Thoracic aorta (tissue), 2 donors: ENCODE data around the gene CCDC12. TPM values are rescaled to one million over a fixed set of nuclear protein-coding genes. Genes with fewer than 3 reads are reported as not detected.

Experiments
- ATAC-seq: fragments of 150-250 bp; one replicate; pipeline ENCODE4 v1.8.0; 2017; ENCODE audit warnings: low read depth; ENCODE audit not compliant: insufficient number of reproducible peaks, low FRiP score
- DNase-seq: peaks from one replicate; pipeline ENCODE4 v3.0.0-alpha.2; 2020; ENCODE audit warnings: low spot score
- H3K27ac ChIP-seq, 2 donors: fragments of 200-600 bp; sonication (generic); 1 replicate in 1 of 2; 2 replicates in 1 of 2; pipeline ENCODE4 v1.5.1; 2016; ENCODE audit warnings: mild to moderate bottlenecking in 2 of 2, moderate library complexity in 2 of 2
- H3K27me3 ChIP-seq: fragments of 200-600 bp; sonication (generic); replicated peaks from 2 replicates; pipeline ENCODE4 v1.6.0; 2016; ENCODE audit warnings: mild to moderate bottlenecking; ENCODE audit not compliant: insufficient read depth
- H3K36me3 ChIP-seq: fragments of 200-600 bp; sonication (generic); one replicate; pipeline ENCODE4 v1.5.1; 2016
- H3K4me1 ChIP-seq, 2 donors: fragments of 200-600 bp; sonication (generic); 1 replicate in 1 of 2; 2 replicates in 1 of 2; pipeline versions ENCODE4 v1.5.1 to v1.6.0; 2016; ENCODE audit warnings: low read depth in 2 of 2, mild to moderate bottlenecking in 1 of 2; ENCODE audit not compliant: control insufficient read depth in 1 of 2
- H3K4me3 ChIP-seq: fragments of 200-600 bp; sonication (generic); 2 replicates; pipeline ENCODE4 v1.5.1; 2016; ENCODE audit warnings: mild to moderate bottlenecking
- H3K9me3 ChIP-seq: fragments of 200-600 bp; sonication (generic); 2 replicates; pipeline ENCODE4 v1.5.1; 2016
- total RNA-seq, 2 donors: library from RNA; depleted of rRNA; stranded (reverse); fragments of >200 nt; gene quantifications; one replicate each; pipeline versions ENCODE4 v1.1.0 to v1.2.3, GENCODE V29; 2016
- TF ChIP-seq, protein P1 (sequence below): fragments of 200-600 bp; sonication (generic); IDR thresholded peaks from one replicate; pipeline ENCODE4 v1.5.1; 2019; ENCODE audit warnings: antibody characterized with exemption

The CCDC12 gene
- total RNA-seq, 2 donors from 2014 or later = 29.8 to 58.8 TPM

DNA sequence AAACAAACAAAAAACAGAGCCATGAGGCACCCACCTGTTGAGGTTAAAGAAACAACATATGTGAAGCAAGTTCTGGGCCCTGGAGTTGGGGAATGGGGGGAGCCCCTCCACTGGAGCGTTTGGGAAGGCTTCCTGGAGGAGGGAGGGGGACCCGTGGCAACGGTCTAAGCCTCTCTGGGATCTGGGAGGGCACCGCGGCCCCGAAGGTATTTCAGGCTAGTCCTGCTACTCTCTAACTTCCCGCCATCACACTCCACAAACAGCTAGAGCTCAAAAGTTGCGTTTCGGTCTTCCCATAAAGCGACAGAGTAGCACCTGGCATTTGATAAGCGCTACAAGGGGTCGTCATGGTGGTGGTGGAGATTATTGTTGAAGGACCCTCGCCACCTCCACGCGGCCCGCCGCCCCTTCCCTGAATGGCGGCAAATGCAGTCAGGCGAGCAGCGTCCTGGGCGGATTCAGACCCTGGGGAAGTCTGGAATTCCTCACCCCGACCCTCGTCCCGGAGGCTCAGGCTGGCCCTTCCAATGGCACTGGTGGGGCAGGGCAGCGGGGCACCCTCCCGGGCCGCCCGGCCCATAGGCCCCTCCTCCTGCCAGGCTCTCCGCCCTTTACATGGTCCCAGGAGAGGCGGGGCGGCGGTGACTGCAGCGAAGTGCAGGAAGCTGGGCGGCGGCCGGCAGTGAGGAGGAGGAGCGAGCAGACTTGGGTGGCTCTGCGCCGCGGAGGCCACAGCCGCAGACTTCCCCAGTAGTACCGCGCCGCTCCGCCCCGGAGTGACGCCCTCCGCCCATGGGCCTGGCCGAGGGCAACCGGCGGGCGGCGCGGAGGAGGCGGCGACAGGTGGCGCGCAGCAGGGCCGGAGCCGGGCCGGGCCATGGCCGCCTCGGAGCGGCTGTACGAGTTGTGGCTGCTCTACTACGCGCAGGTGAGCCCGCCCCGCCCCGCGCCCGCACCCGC is 2.7 kb upstream of the CCDC12 start, which contains the start of gene NBEAL2:
Gene NBEAL2, plus strand, starts transcription at position 682 of the 960 bp plus-strand sequence. Its CDS starts 196 bp downstream, at position 878.
- Histone ChIP-seq H3K27me3 (no peaks in the 10 kb centered on the region), H3K4me3 (peak within 1 kb of the TSS; percentile 86), H3K4me1 (peaks cover 31 to 49% of the 10 kb centered on the region in 2 donors), H3K27ac (peak within 1 kb of the TSS; percentile 81 to 82), H3K36me3 (no peaks in the 10 kb centered on the region), H3K9me3 (no peaks in the 10 kb centered on the region)
- TF ChIP-seq, protein P1, sequence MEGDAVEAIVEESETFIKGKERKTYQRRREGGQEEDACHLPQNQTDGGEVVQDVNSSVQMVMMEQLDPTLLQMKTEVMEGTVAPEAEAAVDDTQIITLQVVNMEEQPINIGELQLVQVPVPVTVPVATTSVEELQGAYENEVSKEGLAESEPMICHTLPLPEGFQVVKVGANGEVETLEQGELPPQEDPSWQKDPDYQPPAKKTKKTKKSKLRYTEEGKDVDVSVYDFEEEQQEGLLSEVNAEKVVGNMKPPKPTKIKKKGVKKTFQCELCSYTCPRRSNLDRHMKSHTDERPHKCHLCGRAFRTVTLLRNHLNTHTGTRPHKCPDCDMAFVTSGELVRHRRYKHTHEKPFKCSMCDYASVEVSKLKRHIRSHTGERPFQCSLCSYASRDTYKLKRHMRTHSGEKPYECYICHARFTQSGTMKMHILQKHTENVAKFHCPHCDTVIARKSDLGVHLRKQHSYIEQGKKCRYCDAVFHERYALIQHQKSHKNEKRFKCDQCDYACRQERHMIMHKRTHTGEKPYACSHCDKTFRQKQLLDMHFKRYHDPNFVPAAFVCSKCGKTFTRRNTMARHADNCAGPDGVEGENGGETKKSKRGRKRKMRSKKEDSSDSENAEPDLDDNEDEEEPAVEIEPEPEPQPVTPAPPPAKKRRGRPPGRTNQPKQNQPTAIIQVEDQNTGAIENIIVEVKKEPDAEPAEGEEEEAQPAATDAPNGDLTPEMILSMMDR = peak; percentile 8
- ATAC-seq (peak; percentile 45), DNase-seq (peak; percentile 89)

DNA sequence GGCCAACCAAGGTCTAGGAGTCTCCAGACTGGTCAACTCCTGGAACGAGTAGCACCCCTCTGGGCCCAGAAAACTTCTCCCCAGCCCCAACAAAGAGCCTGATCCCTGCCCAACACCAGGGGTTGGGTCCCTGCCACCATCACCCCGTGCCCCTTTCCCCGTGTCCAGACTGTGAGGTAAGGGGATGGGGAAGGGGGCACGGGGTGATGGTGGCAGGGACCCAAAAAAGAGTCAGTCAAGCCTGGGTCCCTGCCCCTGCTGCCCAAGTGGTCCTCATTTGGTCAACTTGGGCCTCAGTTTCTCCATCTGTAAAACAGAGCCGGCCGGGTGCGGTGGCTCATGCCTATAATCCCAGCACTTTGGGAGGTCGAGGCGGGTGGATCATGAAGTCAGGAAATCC is 1.8 kb upstream of the CCDC12 start:
- TF ChIP-seq, protein P1 = no peak
- no peak for DNase-seq
- peak overlapping the region; percentile 86 for H3K4me3 ChIP-seq
- ATAC-seq = no peak
- H3K4me1 ChIP-seq = peaks cover 32 to 55% of the 10 kb centered on the region in 2 donors
- peak overlapping the region; percentile 81 to 82 for H3K27ac ChIP-seq
- H3K9me3 ChIP-seq = no peaks in the 10 kb centered on the region
- no peaks in the 10 kb centered on the region for H3K36me3 ChIP-seq
- no peaks in the 10 kb centered on the region for H3K27me3 ChIP-seq

DNA sequence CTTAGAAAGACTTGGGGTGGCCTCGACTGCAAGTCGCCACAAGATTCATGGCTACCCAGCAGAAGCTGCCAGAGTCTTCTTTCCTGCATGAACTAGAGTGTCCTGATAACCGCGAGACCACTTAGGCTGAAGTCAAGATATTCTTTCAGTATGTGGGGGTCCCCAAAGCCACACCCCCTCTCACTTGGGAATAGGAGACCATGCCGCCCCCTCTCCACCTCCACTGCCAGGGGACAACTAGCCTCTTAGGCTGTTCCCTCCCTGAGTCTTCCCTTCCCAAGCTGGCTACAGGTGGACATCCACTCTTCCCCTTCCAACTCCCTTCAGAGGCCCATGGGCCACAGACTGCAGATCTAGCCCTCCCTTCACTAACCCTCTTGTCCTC is 1.3 kb upstream of the CCDC12 start:
- peak overlapping the region in 1 of 2 donors; percentile 81 for H3K27ac ChIP-seq
- H3K36me3 ChIP-seq = no peaks in the 10 kb centered on the region
- DNase-seq (no peak), ATAC-seq (no peak)
- H3K9me3 ChIP-seq = no peaks in the 10 kb centered on the region
- H3K4me1 ChIP-seq = peaks cover 32 to 55% of the 10 kb centered on the region in 2 donors
- TF ChIP-seq, protein P1 = no peak
- H3K27me3 ChIP-seq = no peaks in the 10 kb centered on the region
- H3K4me3 ChIP-seq = no peak overlapping the region

DNA sequence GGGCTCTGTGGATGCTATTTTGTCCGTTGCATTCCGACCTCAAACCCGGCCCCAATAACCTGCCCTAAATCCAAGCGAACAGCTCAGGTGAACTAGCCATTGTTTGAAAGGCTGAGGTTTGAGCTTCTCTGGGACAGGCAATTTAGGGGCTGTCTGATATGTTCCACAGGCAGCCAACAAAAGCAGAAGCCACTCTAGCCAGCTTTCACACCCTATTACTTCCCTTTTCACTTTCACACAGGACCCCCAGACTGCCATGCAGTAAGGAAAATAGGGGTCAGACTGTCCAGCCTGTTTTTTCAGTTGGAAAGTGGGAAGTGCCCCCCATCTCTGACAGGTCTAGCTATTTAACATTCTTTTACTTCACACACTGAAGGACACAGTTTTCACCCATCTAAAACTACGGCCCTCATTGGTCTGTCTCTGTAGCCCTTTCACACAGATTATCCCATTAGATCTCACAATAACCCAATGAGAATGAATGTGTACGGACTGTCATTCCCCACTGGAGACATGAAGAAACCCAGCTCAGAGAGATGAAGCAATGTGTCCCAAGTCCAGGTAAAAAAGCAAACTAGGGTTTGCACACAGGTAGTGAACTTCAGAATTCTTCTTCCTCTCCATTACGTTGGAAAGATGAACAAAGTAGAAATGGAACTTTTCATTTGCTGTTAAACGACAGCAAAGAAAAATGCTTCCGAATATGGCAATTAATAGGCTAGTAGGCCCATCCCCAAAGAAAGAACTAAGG is 1.9 kb downstream of the CCDC12 start:
- Histone ChIP-seq H3K27ac (no peak overlapping the region), H3K9me3 (no peaks in the 10 kb centered on the region), H3K27me3 (no peaks in the 10 kb centered on the region), H3K4me1 (peaks cover 44 to 72% of the 10 kb centered on the region in 2 donors), H3K36me3 (no peaks in the 10 kb centered on the region), H3K4me3 (peak overlapping the region; percentile 99)
- TF ChIP-seq, protein P1 = no peak
- DNase-seq (no peak), ATAC-seq (no peak)

DNA sequence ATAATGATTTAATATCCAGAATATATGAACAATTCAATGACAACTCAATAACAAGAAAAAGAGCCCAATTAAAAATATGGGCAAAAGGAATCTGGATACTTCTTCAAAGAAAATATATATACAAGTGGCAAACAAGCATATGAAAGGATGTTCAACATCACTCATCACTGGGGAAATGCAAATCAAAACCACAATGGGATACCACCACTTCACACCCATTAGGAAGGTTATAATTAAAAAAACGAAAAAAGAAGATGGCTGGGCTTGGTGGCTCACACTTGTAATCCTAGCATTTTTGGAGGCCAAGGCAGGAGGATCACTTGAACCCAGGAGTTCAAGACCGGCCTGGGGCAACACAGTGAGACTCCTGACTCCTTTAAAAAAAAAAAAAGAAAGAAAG is 4.1 kb downstream of the CCDC12 start:
- peaks cover 50 to 73% of the 10 kb centered on the region in 2 donors for H3K4me1 ChIP-seq

More for the DNA sequence above, 4.1 kb downstream of the CCDC12 start:
- Histone ChIP-seq H3K4me3 (no peak overlapping the region), H3K36me3 (no peaks in the 10 kb centered on the region), H3K27ac (no peak overlapping the region), H3K9me3 (no peaks in the 10 kb centered on the region), H3K27me3 (no peaks in the 10 kb centered on the region)
- TF ChIP-seq, protein P1 = no peak
- DNase-seq (no peak), ATAC-seq (no peak)
